GM21529 (cell line): ENCODE data around the gene SACM1L.

ENCODE experiments used
- ATAC-seq: cut with Tn5 transposase; IDR thresholded peaks from one replicate; pipeline ENCODE4 v1.9.1; 2021; ENCODE audit not compliant: unreplicated experiment

SACM1L gene

DNA sequence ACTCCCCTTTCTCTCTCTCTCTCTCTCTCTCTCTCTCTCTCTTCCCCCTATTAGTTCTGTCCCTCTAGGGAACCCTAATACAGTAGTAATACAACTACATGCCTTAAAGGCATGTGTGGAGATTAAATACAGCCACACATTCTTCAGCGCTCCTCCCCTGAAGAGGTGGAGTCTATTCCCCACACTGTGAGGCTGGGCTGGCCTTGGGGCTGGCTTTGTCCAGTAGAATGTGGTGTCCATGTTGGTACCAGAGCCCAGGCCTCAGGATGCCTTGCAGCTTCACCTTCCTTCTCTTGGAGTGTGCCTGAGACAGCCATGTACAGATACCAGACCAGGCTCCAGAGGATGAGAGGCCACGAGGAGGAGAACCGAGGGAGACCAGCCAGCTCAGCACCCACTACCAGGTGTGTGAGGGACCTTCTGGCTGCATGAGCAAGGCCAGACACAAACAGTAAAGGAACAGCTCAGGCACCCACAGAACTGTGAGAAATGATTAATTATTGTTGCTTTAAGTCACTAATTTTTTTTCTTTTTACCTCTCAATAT is 96.5 kb downstream of the SACM1L start:
- ATAC-seq = no peak

DNA sequence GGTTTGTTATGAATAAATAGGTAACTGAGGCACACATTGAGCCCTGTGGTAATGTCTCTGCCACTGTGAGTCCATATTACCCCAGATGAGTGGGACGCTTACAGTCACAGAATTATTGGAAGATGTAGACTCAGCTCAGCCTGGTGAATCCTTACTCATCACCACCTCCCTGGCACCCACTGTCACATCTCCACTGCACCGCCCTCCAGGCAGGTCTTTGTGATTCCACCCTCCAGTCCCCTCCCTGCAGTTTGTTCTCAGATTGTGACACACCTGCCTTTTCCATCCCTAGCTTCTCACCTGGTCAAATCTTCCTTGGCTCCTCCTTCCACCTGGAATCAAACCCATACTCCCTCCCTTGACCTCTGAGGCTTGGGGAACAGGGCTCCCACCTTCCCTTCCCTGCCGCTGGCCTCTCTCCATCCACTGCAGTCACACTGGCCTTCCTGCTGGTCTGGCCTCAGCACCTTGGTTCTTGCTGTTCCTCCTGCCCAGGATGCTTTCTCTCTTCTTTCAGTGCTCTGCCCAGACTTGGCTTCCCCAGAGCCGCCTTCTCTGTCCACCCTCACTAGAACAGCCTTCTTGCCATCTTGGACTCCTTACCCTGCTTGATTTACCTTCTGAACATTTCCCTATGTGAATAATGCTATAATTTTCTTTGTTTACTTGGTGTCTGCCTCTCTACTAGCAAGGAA is 97.8 kb downstream of the SACM1L start:
- ATAC-seq = no peak

DNA sequence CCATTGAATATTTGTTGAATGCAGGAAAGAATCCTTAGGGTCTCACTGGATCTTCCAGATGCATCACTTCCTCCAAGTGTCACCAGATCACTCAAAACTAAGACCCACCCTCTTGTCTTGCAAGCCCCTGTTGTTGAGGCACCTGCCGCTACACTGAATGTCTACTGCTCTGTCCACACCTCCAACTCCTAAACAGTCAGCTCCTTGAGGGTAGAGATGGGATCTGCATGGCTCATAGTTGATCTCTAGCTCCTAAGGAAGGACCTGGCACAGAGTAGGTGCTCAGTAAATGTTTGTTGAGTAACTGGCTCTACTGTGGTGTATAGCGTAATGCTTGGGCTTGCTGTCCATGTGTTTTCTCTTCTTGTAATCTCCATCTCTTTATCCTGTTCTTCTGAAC is 98.4 kb downstream of the SACM1L start:
- ATAC-seq = no peak

DNA sequence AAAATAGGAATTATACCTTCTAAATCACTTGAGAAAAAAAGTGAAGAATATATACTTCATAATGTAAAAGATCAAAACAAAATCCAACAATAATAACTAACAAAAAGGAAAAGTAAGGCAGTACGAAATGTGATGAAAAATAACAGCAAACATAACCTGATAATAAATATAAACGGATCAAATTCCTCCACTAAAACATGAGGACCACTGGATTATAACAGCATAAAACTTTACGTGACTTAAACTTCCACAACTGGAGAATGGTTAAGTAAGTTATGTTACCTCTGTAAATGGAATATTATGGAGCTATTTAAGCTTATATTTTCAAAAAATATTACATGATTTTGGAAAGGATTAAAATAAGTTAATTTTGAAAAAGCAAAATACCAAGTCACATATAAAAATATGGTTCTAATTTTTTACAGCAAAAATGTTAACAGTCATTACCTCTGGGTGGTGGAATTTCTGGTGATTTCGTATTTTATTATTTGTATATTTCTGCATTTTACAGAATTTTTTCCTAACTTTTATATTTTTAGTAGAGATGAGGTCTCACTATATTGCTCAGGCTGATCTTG is 100.1 kb downstream of the SACM1L start:
- no peak for ATAC-seq

DNA sequence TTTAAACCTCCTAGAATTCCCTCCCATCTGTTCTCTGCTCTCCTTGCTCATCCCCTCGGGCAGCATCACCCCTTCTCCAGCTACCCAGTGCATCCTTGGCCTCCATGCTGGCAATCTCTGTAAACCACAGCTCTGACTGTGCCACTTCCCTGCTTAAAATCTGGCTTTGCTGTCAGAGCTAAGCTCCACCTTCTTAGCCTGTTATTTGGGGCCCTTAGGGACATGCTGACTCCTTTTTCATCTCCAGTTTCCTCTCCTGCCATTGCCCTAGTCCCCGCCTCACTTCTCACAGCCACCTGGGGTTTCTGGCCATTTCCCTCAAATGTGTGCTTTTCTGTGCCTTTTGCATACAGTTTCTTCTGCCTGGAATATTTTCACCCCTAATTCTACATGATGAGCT is 101.4 kb downstream of the SACM1L start:
- ATAC-seq = no peak

DNA sequence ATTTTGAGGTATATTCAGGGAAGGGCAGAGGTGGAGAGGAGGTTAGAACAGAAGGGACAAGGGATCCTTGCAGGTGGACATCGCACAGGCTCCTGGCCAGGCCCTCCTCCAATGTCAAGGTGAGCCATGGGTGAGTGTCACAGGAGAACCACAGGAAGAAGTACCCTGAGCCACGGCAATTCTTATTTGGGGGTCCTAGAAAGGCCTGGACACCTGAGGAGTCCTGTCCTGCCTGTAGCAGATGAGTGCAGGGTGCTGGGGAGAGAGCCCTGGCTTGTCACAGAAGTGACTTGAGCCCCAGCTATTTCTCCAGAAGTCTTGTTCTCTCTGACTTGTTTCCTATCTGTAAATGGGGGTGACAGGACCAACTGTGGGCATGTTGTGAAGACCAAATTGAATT is 102.8 kb downstream of the SACM1L start:
- ATAC-seq = no peak

DNA sequence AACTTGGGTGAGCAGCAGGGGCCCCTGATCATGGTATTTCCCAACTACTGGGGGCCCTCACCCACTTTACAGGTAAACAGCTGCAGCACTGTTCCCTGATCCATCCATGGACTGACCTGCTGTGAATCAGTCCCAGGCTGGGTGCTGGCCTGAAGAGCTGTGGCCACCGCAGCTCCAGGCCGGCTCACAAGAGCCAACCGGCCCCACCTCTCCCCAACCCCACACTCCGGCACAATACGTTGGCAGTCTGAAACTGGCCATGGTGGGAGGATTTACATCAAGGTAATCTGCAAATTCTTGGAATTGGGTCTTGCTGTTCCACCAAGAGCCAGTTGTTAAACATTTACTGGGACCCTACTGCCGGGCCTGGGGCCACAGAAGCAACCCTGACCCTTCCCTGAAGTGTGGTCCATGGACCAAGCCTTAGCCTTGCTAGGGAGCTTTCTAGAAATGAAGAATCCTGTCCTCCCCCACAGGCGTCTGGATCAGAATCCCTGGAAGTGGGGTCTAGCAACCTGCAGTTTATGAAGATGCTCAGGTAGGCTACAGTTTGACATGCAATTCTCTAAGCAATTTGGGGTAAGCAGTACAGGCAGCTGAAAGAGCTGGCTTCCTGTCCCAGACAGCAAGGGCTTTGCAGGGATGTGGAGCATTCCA is 103.4 kb downstream of the SACM1L start:
- no peak for ATAC-seq

DNA sequence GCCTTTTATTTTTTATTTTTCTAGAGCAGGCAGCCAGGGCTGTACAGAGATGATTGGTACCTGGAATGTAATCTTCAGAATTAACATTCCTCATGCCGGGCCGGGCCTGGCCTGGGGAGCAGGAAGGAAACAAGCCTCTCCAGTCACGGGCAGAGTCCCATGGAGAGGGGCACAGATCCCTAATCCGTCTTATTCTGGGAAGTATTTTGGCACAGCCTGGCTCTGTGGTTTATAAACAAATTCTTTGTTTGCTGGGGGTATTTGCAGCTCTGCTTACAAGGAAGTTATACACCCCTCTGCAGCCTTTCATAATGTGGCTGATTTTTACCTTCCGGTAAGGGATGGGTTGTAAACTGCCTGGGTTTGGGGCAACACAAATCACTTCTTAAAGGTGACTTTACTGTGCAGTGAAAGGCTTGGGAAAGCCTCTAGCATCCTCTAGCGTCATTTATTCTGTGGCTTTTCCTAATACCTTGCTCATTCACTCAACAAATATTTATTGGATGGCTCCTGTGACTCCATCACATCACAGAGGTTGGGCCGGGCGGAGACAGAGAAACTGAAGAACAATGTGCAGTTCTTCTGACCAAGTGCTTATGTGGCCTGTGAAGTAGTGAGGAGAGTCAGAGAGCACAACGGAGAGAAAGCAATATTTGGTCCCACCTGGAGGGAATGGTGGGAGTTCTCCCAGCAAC is 104.4 kb downstream of the SACM1L start:
- no peak for ATAC-seq

DNA sequence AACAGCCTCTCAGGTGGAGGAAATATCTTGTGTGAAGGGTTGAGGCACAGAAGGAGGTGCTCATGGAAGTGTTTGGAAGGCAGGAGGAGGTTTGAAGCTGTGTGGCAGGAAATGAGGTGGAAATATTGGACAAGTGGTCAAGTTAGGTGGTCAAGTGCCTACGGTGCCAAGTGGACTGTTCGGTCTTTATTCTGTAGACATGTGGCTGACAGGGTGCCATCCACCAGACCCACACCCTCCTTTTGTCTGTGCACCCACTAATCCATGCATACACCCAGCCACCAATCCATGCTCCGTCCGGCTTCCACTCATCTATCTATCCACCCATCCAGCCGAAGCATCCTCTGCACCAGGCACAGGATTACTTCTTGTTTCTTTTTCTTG is 105.0 kb downstream of the SACM1L start:
- ATAC-seq = no peak

DNA sequence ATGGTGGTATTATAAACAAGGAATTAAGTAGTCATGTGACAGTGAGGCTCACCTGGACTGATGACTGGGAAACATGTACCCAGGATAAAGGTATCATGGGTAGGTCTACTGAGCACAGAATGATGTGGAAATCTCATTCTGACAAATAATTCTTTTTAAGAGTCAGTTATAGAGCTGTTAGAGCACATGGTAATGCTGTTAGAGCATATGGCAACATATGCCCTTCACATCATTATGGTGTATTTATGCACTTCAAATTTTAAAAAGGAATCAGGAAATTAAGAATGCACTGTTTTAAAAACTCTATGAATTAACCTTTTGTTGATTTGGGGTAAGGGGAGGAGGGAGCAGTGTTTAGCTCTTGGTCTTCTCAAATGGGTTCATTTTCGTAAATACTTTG is 105.5 kb downstream of the SACM1L start:
- ATAC-seq = no peak
